PC-3 (cell line): ENCODE measurements around the gene NHLRC2. TPM values are rescaled to one million over a fixed set of nuclear protein-coding genes. Genes with fewer than 3 reads are reported as not detected.
"Not testable (repeated sequence)": the region's sequence is repeated elsewhere in the genome, so short reads cannot be mapped to it uniquely, and the experiment has no call there.

Experiments
- ATAC-seq: fragments of 200-7000 bp; cut with Tn5 transposase; 2 replicates; pipeline ENCODE4 v1.9.1; 2020; ENCODE audit warnings: mild to moderate bottlenecking, moderate library complexity
- BruUV-seq: library from RNA; stranded (reverse); fragments of 400-500 nt; replicated peaks from 2 replicates; lab custom pipeline; 2021; lab: Mats Ljungman, UMichigan
- CTCF ChIA-PET: fragments of 300-600 bp; sonication (Branson Sonifier 250); formaldehyde crosslinking; loops from one replicate; lab custom pipeline; 2022; ENCODE audit warnings: antibody characterized with exemption; lab: Charles Lee
- POLR2A ChIA-PET: fragments of 300-600 bp; sonication (Branson Sonifier 250); formaldehyde crosslinking; loops from one replicate; lab custom pipeline; 2022; ENCODE audit warnings: antibody characterized with exemption; ENCODE audit not compliant: unreplicated experiment; lab: Charles Lee
- DNase-seq: peaks from one replicate; pipeline ENCODE4 v3.0.0-alpha.2; 2015
- H2AFZ ChIP-seq: fragments of 300-600 bp; sonication (generic); 2 replicates; pipeline ENCODE4 v1.6.0; 2016; ENCODE audit warnings: antibody characterized with exemption, low read length
- H3F3A ChIP-seq: fragments of 300-600 bp; sonication (generic); one replicate; pipeline ENCODE4 v1.6.0; 2017; ENCODE audit warnings: antibody characterized with exemption, low read length, control low read depth, mild to moderate bottlenecking; ENCODE audit not compliant: unreplicated experiment
- H3K27ac ChIP-seq: fragments of 300-600 bp; sonication (generic); 2 replicates; pipeline ENCODE4 v1.5.1; 2016; ENCODE audit warnings: mild to moderate bottlenecking, low read length
- H3K27me3 ChIP-seq: fragments of 300-600 bp; sonication (generic); 2 replicates; pipeline ENCODE4 v1.6.1; 2016; ENCODE audit warnings: low read length, mixed read lengths
- H3K36me3 ChIP-seq: fragments of 300-600 bp; sonication (generic); 2 replicates; pipeline ENCODE4 v1.6.1; 2016; ENCODE audit warnings: low read depth, mixed run types, low read length, mixed read lengths
- H3K4me1 ChIP-seq: fragments of 300-600 bp; sonication (generic); 2 replicates; pipeline ENCODE4 v1.5.1; 2016; ENCODE audit warnings: low read length; ENCODE audit not compliant: insufficient read depth
- H3K4me2 ChIP-seq: fragments of 300-600 bp; sonication (generic); 2 replicates; pipeline ENCODE4 v1.6.0; 2016; ENCODE audit warnings: low read length
- H3K4me3 ChIP-seq: fragments of 300-600 bp; sonication (generic); 2 replicates; pipeline ENCODE4 v1.5.1; 2016; ENCODE audit warnings: mild to moderate bottlenecking, low read length, mixed read lengths
- H3K79me2 ChIP-seq: fragments of 300-600 bp; sonication (generic); 2 replicates; pipeline ENCODE4 v1.6.1; 2017; ENCODE audit warnings: low read length, mixed read lengths
- H3K9ac ChIP-seq: fragments of 300-600 bp; sonication (generic); 2 replicates; pipeline ENCODE4 v1.6.0; 2016; ENCODE audit warnings: mild to moderate bottlenecking, low read length
- H3K9me2 ChIP-seq: fragments of 300-600 bp; sonication (generic); replicated peaks from 2 replicates; pipeline ENCODE4 v1.6.1; 2016; ENCODE audit warnings: mixed run types, low read length, mixed read lengths
- H3K9me3 ChIP-seq: fragments of 300-600 bp; sonication (generic); 2 replicates; pipeline ENCODE4 v1.6.1; 2016; ENCODE audit warnings: low read length, mixed read lengths
- H4K20me1 ChIP-seq: fragments of 300-600 bp; sonication (generic); 2 replicates; pipeline ENCODE4 v1.6.1; 2016; ENCODE audit warnings: low read length, mixed read lengths
- EZH2 ChIP-seq: fragments of 300-600 bp; sonication (generic); IDR thresholded peaks from one replicate; pipeline ENCODE4 v1.6.1; 2017; ENCODE audit warnings: antibody characterized with exemption, mild to moderate bottlenecking, low read length; ENCODE audit not compliant: unreplicated experiment
- EZH2phosphoT487 ChIP-seq: fragments of 300-600 bp; sonication (generic); IDR thresholded peaks from 2 replicates; pipeline ENCODE4 v1.6.1; 2018; ENCODE audit warnings: mild to moderate bottlenecking, antibody characterized with exemption, low read length, borderline replicate concordance
- intact Hi-C: fragments of 100-400 bp; cut with micrococcal nuclease; formaldehyde crosslinking; loops from 2 replicates; pipeline ENCODE4 v1.9.0; 2023
- total RNA-seq: library from RNA; depleted of rRNA; stranded (reverse); fragments of >200 nt; gene quantifications from 2 replicates; pipeline ENCODE4 v1.2.3, GENCODE V29; 2014
- TF ChIP-seq, protein P1 (sequence below): fragments of 300-600 bp; sonication (generic); conservative IDR thresholded peaks from 2 replicates; pipeline ENCODE4 v1.5.1; 2017; ENCODE audit warnings: antibody characterized with exemption, low read depth, mild to moderate bottlenecking, low read length

NHLRC2 gene
- total RNA-seq, 1 experiment from 2014 or later, result 17.5 TPM

DNA sequence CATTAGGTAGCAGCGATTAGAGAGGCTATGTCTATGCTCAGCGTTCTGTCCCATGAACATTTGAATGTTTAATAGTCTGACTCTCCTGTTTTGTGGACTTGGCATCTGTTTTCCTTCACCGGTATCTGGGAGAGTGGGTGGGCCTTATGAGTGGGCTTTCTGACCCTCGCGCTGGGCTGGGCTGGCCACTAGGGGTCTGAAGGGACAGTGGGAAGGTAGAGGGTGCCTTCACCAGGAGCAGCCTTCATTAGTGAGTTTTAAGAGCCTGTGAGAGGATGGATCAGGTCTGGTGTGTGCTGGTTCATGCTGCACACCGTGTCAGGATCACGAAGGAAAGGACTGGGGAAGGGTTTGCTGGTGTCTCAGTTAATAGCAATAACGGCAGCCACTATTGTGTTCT lies 34.0 kb upstream of the NHLRC2 start:
- no peaks in the 10 kb centered on the region for H3K9me3 ChIP-seq
- no peaks in the 10 kb centered on the region for H3K4me1 ChIP-seq
- DNase-seq (no peak), ATAC-seq (no peak)
- H3K27ac ChIP-seq, result no peak overlapping the region
- H3K79me2 ChIP-seq, result no peaks in the 10 kb centered on the region
- H3K4me3 ChIP-seq, result no peak overlapping the region
- ChIA-PET CTCF (no interaction called here), POLR2A (no interaction called here)
- no peak overlapping the region for H3K9ac ChIP-seq
- H3K4me2 ChIP-seq, result no peak overlapping the region
- no peaks in the 10 kb centered on the region for H3F3A ChIP-seq
- no peaks in the 10 kb centered on the region for H4K20me1 ChIP-seq
- no TSS peak for BruUV-seq
- H3K27me3 ChIP-seq, result no peaks in the 10 kb centered on the region
- H3K36me3 ChIP-seq, result no peaks in the 10 kb centered on the region
- H2AFZ ChIP-seq, result no peak overlapping the region
- no peaks in the 10 kb centered on the region for H3K9me2 ChIP-seq
- no peak for TF ChIP-seq EZH2phosphoT487
- TF ChIP-seq, protein P1, sequence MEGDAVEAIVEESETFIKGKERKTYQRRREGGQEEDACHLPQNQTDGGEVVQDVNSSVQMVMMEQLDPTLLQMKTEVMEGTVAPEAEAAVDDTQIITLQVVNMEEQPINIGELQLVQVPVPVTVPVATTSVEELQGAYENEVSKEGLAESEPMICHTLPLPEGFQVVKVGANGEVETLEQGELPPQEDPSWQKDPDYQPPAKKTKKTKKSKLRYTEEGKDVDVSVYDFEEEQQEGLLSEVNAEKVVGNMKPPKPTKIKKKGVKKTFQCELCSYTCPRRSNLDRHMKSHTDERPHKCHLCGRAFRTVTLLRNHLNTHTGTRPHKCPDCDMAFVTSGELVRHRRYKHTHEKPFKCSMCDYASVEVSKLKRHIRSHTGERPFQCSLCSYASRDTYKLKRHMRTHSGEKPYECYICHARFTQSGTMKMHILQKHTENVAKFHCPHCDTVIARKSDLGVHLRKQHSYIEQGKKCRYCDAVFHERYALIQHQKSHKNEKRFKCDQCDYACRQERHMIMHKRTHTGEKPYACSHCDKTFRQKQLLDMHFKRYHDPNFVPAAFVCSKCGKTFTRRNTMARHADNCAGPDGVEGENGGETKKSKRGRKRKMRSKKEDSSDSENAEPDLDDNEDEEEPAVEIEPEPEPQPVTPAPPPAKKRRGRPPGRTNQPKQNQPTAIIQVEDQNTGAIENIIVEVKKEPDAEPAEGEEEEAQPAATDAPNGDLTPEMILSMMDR, result peak; percentile 37
- intact Hi-C loops, result no loop called here

- ATAC-seq, result not testable (repeated sequence)
These were observed 33.2 kb upstream of the NHLRC2 start for GRCh38 chr10:113821306-113821705.

GRCh38 chr10:113822174-113822573 lies 32.3 kb upstream of the NHLRC2 start:
- TF ChIP-seq EZH2, result no peak
- TF ChIP-seq, protein P1, result no peak
- no peak for TF ChIP-seq EZH2phosphoT487
- DNase-seq (no peak), ATAC-seq (no peak)
- no peaks in the 10 kb centered on the region for H3F3A ChIP-seq
- H3K4me3 ChIP-seq, result no peak overlapping the region
- no peaks in the 10 kb centered on the region for H3K36me3 ChIP-seq
- no peaks in the 10 kb centered on the region for H4K20me1 ChIP-seq
- no peaks in the 10 kb centered on the region for H3K79me2 ChIP-seq
- no peaks in the 10 kb centered on the region for H3K9me2 ChIP-seq
- no peak overlapping the region for H3K27ac ChIP-seq
- H3K27me3 ChIP-seq, result no peaks in the 10 kb centered on the region
- H3K4me2 ChIP-seq, result no peak overlapping the region
- no TSS peak for BruUV-seq
- H2AFZ ChIP-seq, result no peak overlapping the region
- H3K4me1 ChIP-seq, result no peaks in the 10 kb centered on the region
- intact Hi-C loops, result no loop called here
- no peak overlapping the region for H3K9ac ChIP-seq
- no peaks in the 10 kb centered on the region for H3K9me3 ChIP-seq
- POLR2A ChIA-PET, result interaction anchor here (0.5 kb wide), 1 partner anchor 766 kb away, joined by 6 read pairs; no protein-coding TSS in a partner anchor
- CTCF ChIA-PET, result no interaction called here

More at GRCh38 chr10:113821306-113821705, 33.2 kb upstream of the NHLRC2 start:
- H4K20me1 ChIP-seq, H3K4me2 ChIP-seq, H3K27me3 ChIP-seq, H3K9me3 ChIP-seq, BruUV-seq, intact Hi-C loops, CTCF ChIA-PET, H3K9me2 ChIP-seq, H2AFZ ChIP-seq, H3K36me3 ChIP-seq, DNase-seq, H3K4me3 ChIP-seq, H3K27ac ChIP-seq, H3K9ac ChIP-seq, H3K79me2 ChIP-seq, H3F3A ChIP-seq, H3K4me1 ChIP-seq, POLR2A ChIA-PET: not testable (repeated sequence)
